ENCODE data around the gene PHF8.

The PHF8 gene

GRCh38 chrX:54049801-54050200 is 5.5 kb upstream of the PHF8 start:
- no peak overlapping the region for H3K4me3 ChIP-seq (replicated peaks in 1 of 2; ENCODE audit: low read depth in 2 of 2, low read length in 2 of 2)
- TF ChIP-seq, protein P1, sequence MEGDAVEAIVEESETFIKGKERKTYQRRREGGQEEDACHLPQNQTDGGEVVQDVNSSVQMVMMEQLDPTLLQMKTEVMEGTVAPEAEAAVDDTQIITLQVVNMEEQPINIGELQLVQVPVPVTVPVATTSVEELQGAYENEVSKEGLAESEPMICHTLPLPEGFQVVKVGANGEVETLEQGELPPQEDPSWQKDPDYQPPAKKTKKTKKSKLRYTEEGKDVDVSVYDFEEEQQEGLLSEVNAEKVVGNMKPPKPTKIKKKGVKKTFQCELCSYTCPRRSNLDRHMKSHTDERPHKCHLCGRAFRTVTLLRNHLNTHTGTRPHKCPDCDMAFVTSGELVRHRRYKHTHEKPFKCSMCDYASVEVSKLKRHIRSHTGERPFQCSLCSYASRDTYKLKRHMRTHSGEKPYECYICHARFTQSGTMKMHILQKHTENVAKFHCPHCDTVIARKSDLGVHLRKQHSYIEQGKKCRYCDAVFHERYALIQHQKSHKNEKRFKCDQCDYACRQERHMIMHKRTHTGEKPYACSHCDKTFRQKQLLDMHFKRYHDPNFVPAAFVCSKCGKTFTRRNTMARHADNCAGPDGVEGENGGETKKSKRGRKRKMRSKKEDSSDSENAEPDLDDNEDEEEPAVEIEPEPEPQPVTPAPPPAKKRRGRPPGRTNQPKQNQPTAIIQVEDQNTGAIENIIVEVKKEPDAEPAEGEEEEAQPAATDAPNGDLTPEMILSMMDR (IDR thresholded peaks at IDR 0.05; ENCODE audit: low read depth, low read length), result no peak
- no peak for DNase-seq (ENCODE audit: low read depth in 2 of 2)

GRCh38 chrX:54048412-54048811 is 4.1 kb upstream of the PHF8 start:
- TF ChIP-seq, protein P1 (IDR thresholded peaks at IDR 0.05; ENCODE audit: low read depth, low read length), result no peak
- no peak for DNase-seq (ENCODE audit: low read depth in 2 of 2)
- H3K4me3 ChIP-seq (replicated peaks in 1 of 2; ENCODE audit: low read depth in 2 of 2, low read length in 2 of 2), result no peak overlapping the region

- no peak overlapping the region for H3K4me3 ChIP-seq (replicated peaks in 1 of 2; ENCODE audit: low read depth in 2 of 2, low read length in 2 of 2)
- TF ChIP-seq, protein P1 (IDR thresholded peaks at IDR 0.05; ENCODE audit: low read depth, low read length), result no peak
- DNase-seq (ENCODE audit: low read depth in 2 of 2), result no peak
Observed at GRCh38 chrX:54045563-54046228, 1.4 kb upstream of the PHF8 start.

DNA sequence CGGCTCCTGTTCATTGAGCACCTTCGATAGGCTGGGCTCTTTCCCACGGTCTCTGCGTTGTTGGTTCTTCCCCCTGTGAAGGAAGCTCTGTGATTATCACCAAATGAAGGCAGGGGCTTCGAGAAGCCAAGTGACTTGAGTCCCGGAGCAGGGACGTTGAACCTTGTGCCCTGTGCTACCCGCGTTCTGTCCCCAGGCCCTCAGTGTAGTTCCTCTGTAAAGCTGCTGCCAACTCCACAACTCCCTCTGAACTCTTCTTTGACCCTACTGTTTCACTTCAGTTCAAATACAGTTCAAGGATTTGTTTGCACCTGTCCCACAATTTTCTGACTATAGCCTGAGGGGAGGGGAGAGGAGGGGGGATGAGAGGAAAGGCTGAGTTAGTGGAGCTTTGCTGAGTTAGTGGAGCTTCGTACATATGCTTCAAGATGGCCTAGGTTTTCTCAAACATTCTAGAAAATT is 635 bp upstream of the PHF8 start:
- peak overlapping the region; percentile 41 to 66 for H3K4me3 ChIP-seq (replicated peaks in 1 of 2; ENCODE audit: low read depth in 2 of 2, low read length in 2 of 2)
- TF ChIP-seq, protein P1 (IDR thresholded peaks at IDR 0.05; ENCODE audit: low read depth, low read length), result no peak
- no peak for DNase-seq (ENCODE audit: low read depth in 2 of 2)

DNA sequence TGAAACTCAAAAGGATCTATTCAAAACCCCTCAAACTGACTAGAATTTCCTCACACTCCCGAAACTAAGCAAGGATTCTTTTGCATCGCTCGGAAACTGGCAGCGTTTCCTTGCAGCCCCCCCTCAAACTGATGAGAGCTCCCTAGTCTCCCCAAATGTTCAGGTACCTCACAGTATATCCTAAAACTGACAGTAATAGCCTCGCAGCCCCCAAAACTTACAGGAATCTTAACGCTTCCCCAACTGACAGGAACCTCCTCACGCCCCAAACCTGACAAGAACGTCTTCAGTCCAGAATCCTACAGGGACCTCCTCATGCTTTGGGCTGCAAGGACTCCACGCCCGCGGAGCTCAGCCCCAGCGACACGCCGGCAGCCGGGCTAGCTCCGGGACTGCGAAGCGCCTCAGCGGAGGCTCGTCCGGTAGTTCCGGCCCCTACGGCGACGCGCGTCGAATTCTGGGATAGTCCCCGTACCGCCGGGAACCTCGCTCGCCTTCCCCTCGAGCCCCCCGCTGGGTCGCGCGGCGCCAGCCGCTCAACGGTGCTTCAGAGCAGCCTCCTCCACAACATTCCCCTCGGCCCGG is 640 bp downstream of the PHF8 start:
- H3K4me3 ChIP-seq (replicated peaks in 1 of 2; ENCODE audit: low read depth in 2 of 2, low read length in 2 of 2), result peak overlapping the region; percentile 64 to 66
- peak in 1 of 2 donors; percentile 44 for DNase-seq (ENCODE audit: low read depth in 2 of 2)
- TF ChIP-seq, protein P1 (IDR thresholded peaks at IDR 0.05; ENCODE audit: low read depth, low read length), result no peak

DNA sequence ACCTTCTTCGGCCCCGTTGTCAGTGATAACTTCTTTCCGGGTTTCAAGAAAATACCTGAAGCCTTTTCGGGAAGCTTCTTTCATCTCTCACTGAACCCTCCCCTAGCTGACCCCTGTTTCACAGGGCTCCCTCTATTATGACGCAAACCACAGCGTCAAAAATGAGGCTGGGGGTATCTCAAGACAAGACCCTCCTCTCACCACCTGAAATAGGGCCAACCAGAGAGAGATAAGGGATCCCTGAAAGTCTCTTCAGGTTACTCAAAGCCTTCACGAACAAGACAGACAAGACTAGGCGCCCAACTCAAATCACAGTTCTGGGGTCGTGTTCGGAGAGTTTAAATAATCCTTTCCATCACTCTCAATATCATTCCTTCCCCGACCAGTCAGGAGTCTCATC is 1.2 kb downstream of the PHF8 start:
- no peak for DNase-seq (ENCODE audit: low read depth in 2 of 2)
- peak overlapping the region; percentile 64 to 66 for H3K4me3 ChIP-seq (replicated peaks in 1 of 2; ENCODE audit: low read depth in 2 of 2, low read length in 2 of 2)
- TF ChIP-seq, protein P1 (IDR thresholded peaks at IDR 0.05; ENCODE audit: low read depth, low read length), result no peak

Measured in cardiac fibroblast (primary cell).